Mucosa of stomach (tissue), 1 donor: ENCODE measurements around the gene SLC2A11.

ENCODE experiments used
- H3K27me3 ChIP-seq: one replicate; pipeline ENCODE4 v1.7.0; 2013; ENCODE audit warnings: mild to moderate bottlenecking, low read length; ENCODE audit not compliant: control insufficient read depth, insufficient read depth
- H3K36me3 ChIP-seq: one replicate; pipeline ENCODE4 v1.7.0; 2013; ENCODE audit warnings: low read length; ENCODE audit not compliant: control insufficient read depth, insufficient read depth
- H3K4me1 ChIP-seq: one replicate; pipeline ENCODE4 v1.7.0; 2013; ENCODE audit warnings: mild to moderate bottlenecking, low read length; ENCODE audit not compliant: control insufficient read depth, insufficient read depth
- H3K4me3 ChIP-seq: one replicate; pipeline ENCODE4 v1.7.0; 2013; ENCODE audit warnings: low read length
- H3K9ac ChIP-seq: one replicate; pipeline ENCODE4 v1.7.0; 2013; ENCODE audit warnings: mild to moderate bottlenecking, low read length, moderate library complexity
- H3K9me3 ChIP-seq: one replicate; pipeline ENCODE4 v1.7.0; 2013; ENCODE audit warnings: mild to moderate bottlenecking, low read length, moderate library complexity; ENCODE audit not compliant: control insufficient read depth
- donor health status: Pancreatic carcinoma.

Gene SLC2A11

GRCh38 chr22:23825246-23825905, 32.3 kb upstream of the SLC2A11 start:
- peaks cover 32% of the 10 kb centered on the region for H3K36me3 ChIP-seq
- no peaks in the 10 kb centered on the region for H3K9me3 ChIP-seq
- no peak overlapping the region for H3K9ac ChIP-seq
- H3K4me3 ChIP-seq = no peak overlapping the region
- peaks cover 3% of the 10 kb centered on the region for H3K4me1 ChIP-seq
- H3K27me3 ChIP-seq = no peaks in the 10 kb centered on the region

GRCh38 chr22:23826510-23827350, 30.9 kb upstream of the SLC2A11 start:
- Histone ChIP-seq H3K36me3 (peaks cover 32% of the 10 kb centered on the region), H3K9ac (no peak overlapping the region), H3K4me3 (no peak overlapping the region)

GRCh38 chr22:23827351-23827995, 30.2 kb upstream of the SLC2A11 start:
- Histone ChIP-seq H3K4me1 (no peaks in the 10 kb centered on the region), H3K4me3 (no peak overlapping the region), H3K36me3 (peaks cover 32% of the 10 kb centered on the region), H3K9me3 (no peaks in the 10 kb centered on the region), H3K9ac (no peak overlapping the region), H3K27me3 (no peaks in the 10 kb centered on the region)

More at GRCh38 chr22:23826510-23827350, 30.9 kb upstream of the SLC2A11 start:
- H3K27me3 ChIP-seq = no peaks in the 10 kb centered on the region
- no peaks in the 10 kb centered on the region for H3K9me3 ChIP-seq
- H3K4me1 ChIP-seq = no peaks in the 10 kb centered on the region

- H3K36me3 ChIP-seq = peaks cover 25% of the 10 kb centered on the region
- no peaks in the 10 kb centered on the region for H3K27me3 ChIP-seq
- H3K4me3 ChIP-seq = no peak overlapping the region
- H3K9me3 ChIP-seq = no peaks in the 10 kb centered on the region
- no peak overlapping the region for H3K9ac ChIP-seq
- no peaks in the 10 kb centered on the region for H3K4me1 ChIP-seq
Observed at GRCh38 chr22:23828800-23829680, 28.6 kb upstream of the SLC2A11 start.

GRCh38 chr22:23829845-23830372, 27.8 kb upstream of the SLC2A11 start:
- no peak overlapping the region for H3K9ac ChIP-seq
- H3K36me3 ChIP-seq = peaks cover 19% of the 10 kb centered on the region
- H3K9me3 ChIP-seq = no peaks in the 10 kb centered on the region
- H3K27me3 ChIP-seq = no peaks in the 10 kb centered on the region
- no peaks in the 10 kb centered on the region for H3K4me1 ChIP-seq
- H3K4me3 ChIP-seq = no peak overlapping the region

GRCh38 chr22:23831261-23831660, 26.4 kb upstream of the SLC2A11 start:
- Histone ChIP-seq H3K36me3 (peaks cover 10% of the 10 kb centered on the region), H3K9me3 (no peaks in the 10 kb centered on the region), H3K4me1 (peaks cover 4% of the 10 kb centered on the region), H3K27me3 (no peaks in the 10 kb centered on the region), H3K9ac (no peak overlapping the region), H3K4me3 (no peak overlapping the region)

GRCh38 chr22:23831781-23832180, 25.9 kb upstream of the SLC2A11 start:
- H3K4me1 ChIP-seq = peaks cover 7% of the 10 kb centered on the region
- no peak overlapping the region for H3K9ac ChIP-seq
- H3K36me3 ChIP-seq = peaks cover 5% of the 10 kb centered on the region
- no peaks in the 10 kb centered on the region for H3K9me3 ChIP-seq
- H3K27me3 ChIP-seq = no peaks in the 10 kb centered on the region
- no peak overlapping the region for H3K4me3 ChIP-seq

GRCh38 chr22:23832226-23833016, 25.3 kb upstream of the SLC2A11 start:
- Histone ChIP-seq H3K27me3 (no peaks in the 10 kb centered on the region), H3K4me3 (no peak overlapping the region), H3K4me1 (peaks cover 9% of the 10 kb centered on the region), H3K36me3 (no peaks in the 10 kb centered on the region), H3K9ac (no peak overlapping the region), H3K9me3 (no peaks in the 10 kb centered on the region)

- Histone ChIP-seq H3K9ac (no peak overlapping the region), H3K9me3 (no peaks in the 10 kb centered on the region), H3K36me3 (no peaks in the 10 kb centered on the region), H3K4me1 (peaks cover 16% of the 10 kb centered on the region), H3K27me3 (no peaks in the 10 kb centered on the region), H3K4me3 (no peak overlapping the region)
Observed at GRCh38 chr22:23833017-23833751, 24.5 kb upstream of the SLC2A11 start.

GRCh38 chr22:23833911-23834317, 23.8 kb upstream of the SLC2A11 start:
- Histone ChIP-seq H3K9ac (no peak overlapping the region), H3K9me3 (no peaks in the 10 kb centered on the region), H3K4me1 (peaks cover 21% of the 10 kb centered on the region), H3K4me3 (no peak overlapping the region), H3K27me3 (no peaks in the 10 kb centered on the region), H3K36me3 (no peaks in the 10 kb centered on the region)
